Measurements from ENCODE around the gene KPNB1. TPM values are rescaled to one million over a fixed set of nuclear protein-coding genes. Genes with fewer than 3 reads are reported as not detected.

The KPNB1 gene
- total and polyA plus RNA-seq, 2 experiments from 2014 or later: 274 to 599 TPM

GRCh38 chr17:47715669-47716325 lies 66.1 kb downstream of the KPNB1 start:
- Mint-ChIP-seq H3K4me1 (peaks cover 37% of the 10 kb centered on the region), H3K36me3 (ENCODE audit: low read depth) (no peaks in the 10 kb centered on the region; the same call in 2 of the 3 replicates), H3K27me3 (ENCODE audit: insufficient read depth, low read depth, poor library complexity) (peaks cover 26% of the 10 kb centered on the region), H3K4me3 (no peak overlapping the region; the same call in 2 of the 3 replicates), H3K9me3 (no peaks in the 10 kb centered on the region; the same call in 2 of the 3 replicates), H3K27ac (no peak overlapping the region)
- Histone ChIP-seq H3F3A (replicated peaks; ENCODE audit: low read depth) (no peaks in the 10 kb centered on the region), H3K27ac (ENCODE audit: low read depth) (no peak overlapping the region), H4K20me1 (replicated peaks; ENCODE audit: insufficient read depth) (no peaks in the 10 kb centered on the region), H3K4me1 (ENCODE audit: insufficient read depth) (peaks cover 17% of the 10 kb centered on the region; the same call in 1 of the 2 replicates), H3K4me2 (no peak overlapping the region), H2AFZ (no peak overlapping the region), H3K9me2 (ENCODE audit: insufficient read depth) (no peaks in the 10 kb centered on the region), H3K4me3 (no peak overlapping the region), H3K27me3 (ENCODE audit: insufficient read depth) (peaks cover 24% of the 10 kb centered on the region), H3K79me2 (replicated peaks; ENCODE audit: insufficient read depth) (no peaks in the 10 kb centered on the region), H3K36me3 (ENCODE audit: insufficient read depth) (no peaks in the 10 kb centered on the region)
- DNase-seq (ENCODE audit: low spot score) (no peak), ATAC-seq (no peak)
- TF ChIP-seq CTCF (conservative IDR thresholded peaks at IDR 0.05; ENCODE audit: low read depth in 2 of 2): no peak

DNA sequence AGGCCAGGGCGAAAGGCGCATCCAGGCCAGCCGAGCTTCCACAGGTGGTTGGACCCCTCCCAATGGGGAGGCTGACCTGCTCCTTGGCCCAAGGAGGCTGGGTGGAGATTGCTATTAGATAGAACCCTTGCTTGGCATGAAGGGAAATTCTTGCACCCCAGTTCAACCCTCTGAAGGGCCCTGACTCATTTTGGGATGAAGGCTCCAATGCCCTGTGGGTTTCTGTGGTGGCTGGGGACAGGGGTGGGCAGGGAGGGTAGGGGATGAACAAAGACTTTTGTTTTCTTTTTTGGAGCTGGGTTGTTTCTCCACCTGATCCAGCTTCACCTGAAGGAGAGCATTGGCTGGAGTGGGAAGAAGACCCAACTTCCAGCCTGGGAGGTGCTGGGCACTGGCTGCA lies 66.7 kb downstream of the KPNB1 start:
- Histone ChIP-seq H3K4me1 (ENCODE audit: insufficient read depth) (peaks cover 22% of the 10 kb centered on the region; the same call in 1 of the 2 replicates), H3K9me2 (ENCODE audit: insufficient read depth) (no peaks in the 10 kb centered on the region), H3K4me2 (no peak overlapping the region), H3K27ac (ENCODE audit: low read depth) (no peak overlapping the region), H3F3A (replicated peaks; ENCODE audit: low read depth) (no peaks in the 10 kb centered on the region), H4K20me1 (replicated peaks; ENCODE audit: insufficient read depth) (no peaks in the 10 kb centered on the region), H3K79me2 (replicated peaks; ENCODE audit: insufficient read depth) (no peaks in the 10 kb centered on the region), H3K36me3 (ENCODE audit: insufficient read depth) (no peaks in the 10 kb centered on the region), H3K27me3 (ENCODE audit: insufficient read depth) (peaks cover 29% of the 10 kb centered on the region), H3K4me3 (no peak overlapping the region), H2AFZ (no peak overlapping the region)
- Mint-ChIP-seq H3K27ac (no peak overlapping the region), H3K27me3 (ENCODE audit: insufficient read depth, low read depth, poor library complexity) (peaks cover 27% of the 10 kb centered on the region), H3K9me3 (no peaks in the 10 kb centered on the region; the same call in 2 of the 3 replicates), H3K36me3 (ENCODE audit: low read depth) (no peaks in the 10 kb centered on the region; the same call in 2 of the 3 replicates), H3K4me1 (peaks cover 38% of the 10 kb centered on the region), H3K4me3 (no peak overlapping the region)
- DNase-seq (ENCODE audit: low spot score): no peak
- no peak for ATAC-seq
- no peak for TF ChIP-seq NANOG (IDR thresholded peaks at IDR 0.05; ENCODE audit: borderline replicate concordance)
- TF ChIP-seq EZH2 (IDR thresholded peaks at IDR 0.05; ENCODE audit: low read depth, unreplicated experiment): no peak
- no peak for TF ChIP-seq ZNF331 (CRISPR knock-in tag; IDR thresholded peaks at IDR 0.05; ENCODE audit: low read depth)
- no peak for TF ChIP-seq JUNB (IDR thresholded peaks at IDR 0.05; ENCODE audit: unreplicated experiment)
- TF ChIP-seq, protein P1, sequence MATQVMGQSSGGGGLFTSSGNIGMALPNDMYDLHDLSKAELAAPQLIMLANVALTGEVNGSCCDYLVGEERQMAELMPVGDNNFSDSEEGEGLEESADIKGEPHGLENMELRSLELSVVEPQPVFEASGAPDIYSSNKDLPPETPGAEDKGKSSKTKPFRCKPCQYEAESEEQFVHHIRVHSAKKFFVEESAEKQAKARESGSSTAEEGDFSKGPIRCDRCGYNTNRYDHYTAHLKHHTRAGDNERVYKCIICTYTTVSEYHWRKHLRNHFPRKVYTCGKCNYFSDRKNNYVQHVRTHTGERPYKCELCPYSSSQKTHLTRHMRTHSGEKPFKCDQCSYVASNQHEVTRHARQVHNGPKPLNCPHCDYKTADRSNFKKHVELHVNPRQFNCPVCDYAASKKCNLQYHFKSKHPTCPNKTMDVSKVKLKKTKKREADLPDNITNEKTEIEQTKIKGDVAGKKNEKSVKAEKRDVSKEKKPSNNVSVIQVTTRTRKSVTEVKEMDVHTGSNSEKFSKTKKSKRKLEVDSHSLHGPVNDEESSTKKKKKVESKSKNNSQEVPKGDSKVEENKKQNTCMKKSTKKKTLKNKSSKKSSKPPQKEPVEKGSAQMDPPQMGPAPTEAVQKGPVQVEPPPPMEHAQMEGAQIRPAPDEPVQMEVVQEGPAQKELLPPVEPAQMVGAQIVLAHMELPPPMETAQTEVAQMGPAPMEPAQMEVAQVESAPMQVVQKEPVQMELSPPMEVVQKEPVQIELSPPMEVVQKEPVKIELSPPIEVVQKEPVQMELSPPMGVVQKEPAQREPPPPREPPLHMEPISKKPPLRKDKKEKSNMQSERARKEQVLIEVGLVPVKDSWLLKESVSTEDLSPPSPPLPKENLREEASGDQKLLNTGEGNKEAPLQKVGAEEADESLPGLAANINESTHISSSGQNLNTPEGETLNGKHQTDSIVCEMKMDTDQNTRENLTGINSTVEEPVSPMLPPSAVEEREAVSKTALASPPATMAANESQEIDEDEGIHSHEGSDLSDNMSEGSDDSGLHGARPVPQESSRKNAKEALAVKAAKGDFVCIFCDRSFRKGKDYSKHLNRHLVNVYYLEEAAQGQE (IDR thresholded peaks at IDR 0.05; ENCODE audit: unreplicated experiment): no peak
- no peak for TF ChIP-seq CTCF (conservative IDR thresholded peaks at IDR 0.05; ENCODE audit: low read depth in 2 of 2)
- no peak for TF ChIP-seq STAT1 (IDR thresholded peaks at IDR 0.05; ENCODE audit: unreplicated experiment)
